ENCODE measurements around the gene ABHD14A.
A peak's percentile ranks its signal among the peaks of the same experiment; 100 is the strongest.

DNA sequence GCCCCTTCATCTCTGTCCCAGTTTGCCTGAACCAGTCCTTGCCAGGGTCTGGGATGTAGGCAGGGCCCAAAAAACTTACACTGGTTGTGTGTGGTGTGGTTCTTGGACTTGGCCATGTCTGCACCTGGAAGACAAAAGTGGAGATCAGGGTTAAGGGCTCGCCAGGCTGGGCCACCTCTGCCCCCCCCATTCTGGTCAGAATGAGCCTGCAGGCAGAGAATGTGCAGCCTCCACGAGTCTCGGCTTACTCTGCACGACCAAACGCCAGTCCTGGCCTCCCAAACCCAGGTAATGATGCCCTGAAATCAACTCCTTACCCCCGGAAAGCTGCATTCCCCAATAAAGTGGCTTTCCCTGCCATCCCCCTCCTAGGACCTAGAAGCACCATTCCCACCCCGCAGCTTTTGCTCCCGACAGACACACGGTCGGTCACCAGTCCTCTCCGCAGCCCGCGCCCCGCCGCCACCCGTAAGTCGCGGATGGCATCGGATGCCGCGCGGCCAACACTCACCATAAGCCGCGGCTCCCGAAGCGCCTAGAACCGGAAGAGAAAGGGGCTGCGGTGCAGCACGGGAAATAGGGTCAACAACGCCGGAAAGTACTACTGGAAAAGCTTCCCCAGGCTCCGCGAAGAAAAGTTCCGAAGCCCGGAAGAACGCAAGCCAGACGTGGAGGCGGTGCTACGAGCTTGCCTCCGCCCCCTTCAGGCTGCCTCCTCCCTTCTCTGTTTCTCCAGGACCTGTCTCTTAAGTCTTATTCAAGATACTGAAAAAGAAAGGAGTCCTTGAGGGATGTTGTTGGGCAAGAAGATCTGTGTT, 20.7 kb downstream of the ABHD14A start, which contains the start of gene RPL29:
- TF ChIP-seq, protein P1, sequence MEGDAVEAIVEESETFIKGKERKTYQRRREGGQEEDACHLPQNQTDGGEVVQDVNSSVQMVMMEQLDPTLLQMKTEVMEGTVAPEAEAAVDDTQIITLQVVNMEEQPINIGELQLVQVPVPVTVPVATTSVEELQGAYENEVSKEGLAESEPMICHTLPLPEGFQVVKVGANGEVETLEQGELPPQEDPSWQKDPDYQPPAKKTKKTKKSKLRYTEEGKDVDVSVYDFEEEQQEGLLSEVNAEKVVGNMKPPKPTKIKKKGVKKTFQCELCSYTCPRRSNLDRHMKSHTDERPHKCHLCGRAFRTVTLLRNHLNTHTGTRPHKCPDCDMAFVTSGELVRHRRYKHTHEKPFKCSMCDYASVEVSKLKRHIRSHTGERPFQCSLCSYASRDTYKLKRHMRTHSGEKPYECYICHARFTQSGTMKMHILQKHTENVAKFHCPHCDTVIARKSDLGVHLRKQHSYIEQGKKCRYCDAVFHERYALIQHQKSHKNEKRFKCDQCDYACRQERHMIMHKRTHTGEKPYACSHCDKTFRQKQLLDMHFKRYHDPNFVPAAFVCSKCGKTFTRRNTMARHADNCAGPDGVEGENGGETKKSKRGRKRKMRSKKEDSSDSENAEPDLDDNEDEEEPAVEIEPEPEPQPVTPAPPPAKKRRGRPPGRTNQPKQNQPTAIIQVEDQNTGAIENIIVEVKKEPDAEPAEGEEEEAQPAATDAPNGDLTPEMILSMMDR (IDR thresholded peaks at IDR 0.05) = peak; percentile 9 to 58 (median 55)
- TF ChIP-seq POLR2AphosphoS5 (IDR thresholded peaks at IDR 0.05) (peak; percentile 92 to 97), EP300 (IDR thresholded peaks at IDR 0.05) (no peak)

All from esophagus muscularis mucosa (tissue), 4 donors.